DMS 273 (cell line): ENCODE results near the gene SLC6A3.

Experiments used
- DNase-seq: peaks from one replicate; lab custom pipeline; 2025; ENCODE audit not compliant: unreplicated experiment; lab: John Stamatoyannopoulos, UW

The SLC6A3 gene

DNA sequence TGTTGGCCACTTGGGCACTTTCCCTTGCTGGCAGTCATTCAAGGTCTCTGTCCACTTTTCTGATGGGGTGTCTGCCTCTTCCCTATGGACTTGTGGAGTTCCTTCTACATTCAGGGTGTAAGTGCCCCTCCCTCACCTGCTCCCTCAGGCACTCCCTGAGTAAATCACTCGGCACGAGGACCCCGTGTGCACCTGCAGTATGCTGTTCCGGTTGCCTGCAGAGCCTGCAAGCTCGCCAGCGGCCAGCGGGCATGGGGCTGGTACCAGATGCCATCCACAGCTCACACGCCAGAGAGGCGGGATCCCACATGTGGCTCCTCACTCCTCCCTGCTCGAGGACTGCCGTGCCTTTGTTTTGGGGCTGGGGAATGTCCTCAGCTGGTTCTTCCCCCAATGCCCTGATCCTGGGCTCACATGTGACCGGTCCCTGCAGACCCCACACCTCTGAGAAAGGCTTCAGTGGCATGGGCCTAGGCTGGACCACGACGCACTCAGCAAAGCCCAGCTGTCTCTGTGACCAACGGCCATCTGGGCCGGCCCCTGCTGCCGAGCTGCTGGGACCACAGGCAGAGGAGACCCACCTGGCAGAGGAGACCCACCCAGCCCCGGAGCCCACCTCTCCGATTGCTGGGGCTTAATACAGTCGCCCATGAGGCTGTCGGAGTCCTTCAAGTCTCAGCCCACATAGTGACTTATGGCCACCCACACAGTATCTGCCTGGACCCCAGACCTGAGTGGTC is 54.2 kb downstream of the SLC6A3 start:
- DNase-seq = peak; percentile 36

- DNase-seq = no peak
These were observed 54.9 kb downstream of the SLC6A3 start for GRCh38 chr5:1390333-1390732.

DNA sequence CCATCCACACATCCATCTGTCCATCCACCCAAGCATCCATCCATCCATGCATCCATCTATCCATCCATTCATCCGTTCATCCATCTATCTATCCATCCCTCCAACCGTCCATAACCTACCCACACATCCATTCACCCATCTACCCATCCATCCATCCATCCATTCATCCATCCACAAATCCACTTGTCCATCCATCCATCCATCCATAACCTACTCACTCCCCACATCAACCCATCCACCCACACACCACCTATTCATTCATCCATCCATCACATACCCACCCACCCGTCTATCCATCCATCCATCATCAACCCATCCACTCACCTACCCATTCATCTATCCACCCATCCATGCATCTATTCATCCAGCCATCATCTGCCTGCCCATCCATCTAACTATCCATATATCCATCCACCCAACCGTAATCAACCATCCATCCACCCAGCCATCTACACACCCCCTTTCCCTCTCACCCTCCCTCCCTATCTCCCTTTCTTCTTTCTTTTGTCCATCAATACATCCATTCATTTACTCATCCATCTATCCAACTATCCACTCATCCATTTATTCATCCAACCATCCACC is 56.8 kb downstream of the SLC6A3 start:
- no peak for DNase-seq

DNA sequence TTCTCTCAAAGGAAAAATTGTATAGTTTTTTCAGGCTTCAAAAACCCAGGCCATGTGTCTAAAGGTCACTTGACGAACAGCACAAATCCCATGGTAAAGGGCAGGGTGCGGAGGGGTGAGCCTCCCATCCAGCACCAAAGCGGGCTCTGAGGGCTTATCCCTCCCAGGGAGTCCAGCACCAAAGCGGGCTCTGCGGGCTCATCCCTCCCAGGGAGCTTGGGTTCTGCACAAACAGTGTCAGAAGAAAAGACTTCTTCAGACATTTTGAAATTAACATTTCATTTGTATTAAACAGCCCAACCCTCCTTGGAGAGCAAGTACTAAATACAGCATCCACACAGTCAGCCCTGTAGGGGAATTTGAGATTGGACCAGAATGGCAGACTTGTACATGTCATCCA is 57.4 kb downstream of the SLC6A3 start:
- DNase-seq = no peak

DNA sequence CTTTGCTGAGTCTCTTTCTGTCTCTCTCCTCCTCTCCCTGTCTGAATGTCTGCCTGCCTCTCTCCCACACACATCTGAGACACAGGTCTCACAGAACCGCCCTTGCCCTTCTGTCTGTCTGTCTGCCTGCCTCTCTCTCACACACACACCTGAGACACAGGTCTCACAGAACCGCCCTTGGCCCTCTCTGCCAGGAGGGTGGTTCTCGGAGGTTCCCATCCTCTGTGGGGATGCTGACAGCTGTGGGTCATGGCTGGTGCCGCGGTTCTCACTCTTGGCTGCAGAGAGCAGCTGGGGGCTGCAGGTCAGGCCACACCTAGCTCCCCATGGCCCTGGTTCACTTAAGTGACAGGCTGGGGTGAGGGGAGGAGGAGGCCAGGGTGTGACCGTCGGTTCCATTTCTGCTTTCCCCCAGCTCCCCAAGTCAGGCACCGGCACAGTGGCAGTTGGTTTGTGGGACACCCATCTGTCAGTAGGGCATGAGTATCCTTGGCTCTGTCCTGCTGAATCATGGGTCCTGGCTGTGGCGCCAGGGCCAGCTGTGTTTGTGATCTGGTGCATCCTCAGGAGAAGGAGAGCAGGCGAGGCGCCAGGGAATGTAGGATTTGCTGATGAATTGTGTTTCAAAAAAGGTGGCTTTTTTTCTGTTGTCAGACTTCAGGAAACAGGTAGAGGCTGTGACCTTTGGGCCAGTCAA is 58.0 kb downstream of the SLC6A3 start:
- peak; percentile 71 for DNase-seq

DNA sequence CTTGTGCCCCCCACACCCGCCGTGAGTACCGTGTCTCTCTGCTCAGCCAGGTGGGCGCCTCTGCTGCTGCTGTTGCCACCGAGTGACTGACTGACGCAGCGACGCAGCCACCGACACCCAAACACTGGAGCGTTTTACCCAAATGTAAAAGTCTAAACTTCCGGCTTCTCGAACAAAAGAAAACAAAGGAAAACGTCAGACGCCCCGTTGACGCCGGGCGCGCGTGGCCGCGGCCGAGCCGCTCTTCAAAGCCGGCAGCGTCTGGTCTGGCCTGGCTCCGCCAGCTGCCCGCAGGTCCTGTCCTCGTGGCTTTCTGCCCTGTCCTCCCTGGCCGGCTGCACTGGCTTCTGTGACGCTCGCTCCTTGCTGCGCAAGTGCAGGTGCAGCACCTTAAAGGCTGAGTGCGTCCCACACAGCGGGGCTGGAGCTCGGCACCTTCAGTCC is 58.9 kb downstream of the SLC6A3 start:
- DNase-seq = no peak

DNA sequence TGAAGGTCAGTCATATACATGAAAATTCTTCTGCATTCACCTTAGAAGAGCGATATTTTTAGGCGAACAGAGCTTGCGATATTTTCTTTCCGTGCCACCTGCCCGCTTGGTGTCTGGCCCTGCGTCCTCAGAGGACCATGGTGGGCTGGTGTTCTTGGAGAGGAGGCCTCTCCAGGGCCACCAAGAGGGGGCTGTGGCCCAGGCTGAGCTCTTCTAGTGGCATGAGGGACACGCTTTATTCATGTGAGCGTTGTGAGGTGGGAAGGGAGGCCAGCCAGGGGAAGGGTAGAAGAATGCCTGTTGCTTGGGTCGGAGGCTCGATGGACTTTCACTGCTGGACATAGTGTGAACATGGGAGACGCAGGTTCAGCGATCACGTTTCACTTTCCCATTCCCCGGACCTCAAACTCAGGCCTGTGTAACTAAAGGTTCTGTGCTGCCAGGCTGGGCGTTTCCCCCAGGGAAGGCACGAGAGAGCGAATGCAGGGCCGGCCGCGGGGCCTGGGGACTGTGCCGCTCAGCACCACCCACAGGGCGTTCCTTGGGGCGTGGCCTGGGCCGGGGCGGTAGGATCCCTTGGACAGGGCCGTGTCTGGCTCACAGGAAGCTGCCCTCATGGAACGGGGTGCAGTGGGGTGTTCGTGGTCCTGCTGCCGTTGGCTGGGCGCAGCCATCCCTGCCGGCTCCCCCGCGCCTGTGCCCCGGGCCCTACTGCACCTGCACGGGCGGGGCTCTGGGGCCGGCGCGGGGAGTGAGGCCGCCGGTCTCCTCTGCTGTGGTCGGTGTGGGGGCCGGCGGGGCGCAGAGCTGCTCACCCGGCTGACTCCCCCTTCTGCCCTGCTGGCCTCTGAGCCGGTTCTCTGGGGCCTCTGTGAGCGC is 59.6 kb downstream of the SLC6A3 start:
- DNase-seq = peak; percentile 76

DNA sequence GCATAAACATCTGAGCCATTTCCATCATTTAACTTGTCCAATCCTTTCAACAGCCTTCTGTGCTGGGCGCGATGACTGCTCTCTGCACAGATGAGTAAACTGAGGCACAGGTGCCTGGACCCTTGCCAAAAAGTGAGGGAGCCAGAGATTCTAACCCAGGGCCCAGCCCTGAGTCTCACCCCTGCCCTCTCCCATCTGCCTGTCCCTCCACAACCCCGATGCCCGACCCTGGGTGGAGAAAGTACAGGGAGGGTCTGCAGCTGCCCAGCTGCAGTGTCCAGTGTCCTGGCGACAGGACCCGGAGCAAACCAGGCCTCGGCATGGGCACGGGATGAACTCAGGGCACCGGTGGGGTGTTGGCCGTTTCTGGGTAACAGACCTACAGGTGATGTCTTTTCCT is 60.7 kb downstream of the SLC6A3 start:
- DNase-seq = no peak

- no peak for DNase-seq
These were observed 61.3 kb downstream of the SLC6A3 start for GRCh38 chr5:1383886-1384401.

DNA sequence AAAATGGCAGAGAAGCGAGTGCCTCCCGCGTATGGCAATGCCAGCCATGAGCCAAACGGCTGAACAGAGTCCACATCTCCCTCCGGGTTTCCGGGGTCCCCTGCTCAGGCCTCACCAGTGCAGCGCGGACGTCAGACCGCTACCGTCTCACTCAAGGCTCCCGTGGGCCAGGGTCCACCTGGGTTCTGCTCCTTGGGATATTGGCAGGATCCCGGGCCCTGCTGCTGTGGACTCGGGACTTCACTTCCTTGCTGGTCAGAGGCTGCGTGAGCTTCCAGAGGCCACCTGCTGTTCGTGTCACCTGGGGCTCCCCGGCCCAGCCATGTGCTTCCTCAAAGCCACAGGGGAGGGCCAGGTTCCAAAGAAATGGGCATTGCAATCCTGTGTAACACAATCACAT is 61.9 kb downstream of the SLC6A3 start:
- DNase-seq = no peak

DNA sequence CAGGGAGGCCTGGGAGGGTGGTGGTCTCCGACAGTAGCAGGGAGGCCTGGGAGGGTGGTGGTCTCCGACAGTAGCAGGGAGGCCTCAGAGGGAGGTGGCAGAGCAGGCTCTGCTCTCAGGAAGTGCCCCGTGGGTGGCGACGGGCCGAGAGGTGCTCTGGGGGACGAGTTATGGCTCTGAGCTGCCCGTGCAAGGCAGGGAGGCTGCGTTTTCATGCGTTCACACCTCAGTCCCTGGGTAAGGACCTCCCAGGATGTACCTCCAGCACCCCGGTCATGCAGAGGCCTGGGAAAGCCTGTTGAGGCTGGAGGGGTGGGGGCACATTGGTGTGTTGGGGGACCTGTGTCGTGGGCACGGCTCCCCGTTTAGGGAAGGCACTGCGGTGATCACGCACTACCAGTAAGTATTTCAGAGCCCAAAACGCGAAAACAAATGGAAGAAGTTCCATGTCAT is 63.0 kb downstream of the SLC6A3 start:
- no peak for DNase-seq

GRCh38 chr5:1381370-1382247 is 63.6 kb downstream of the SLC6A3 start:
- DNase-seq = no peak

DNA sequence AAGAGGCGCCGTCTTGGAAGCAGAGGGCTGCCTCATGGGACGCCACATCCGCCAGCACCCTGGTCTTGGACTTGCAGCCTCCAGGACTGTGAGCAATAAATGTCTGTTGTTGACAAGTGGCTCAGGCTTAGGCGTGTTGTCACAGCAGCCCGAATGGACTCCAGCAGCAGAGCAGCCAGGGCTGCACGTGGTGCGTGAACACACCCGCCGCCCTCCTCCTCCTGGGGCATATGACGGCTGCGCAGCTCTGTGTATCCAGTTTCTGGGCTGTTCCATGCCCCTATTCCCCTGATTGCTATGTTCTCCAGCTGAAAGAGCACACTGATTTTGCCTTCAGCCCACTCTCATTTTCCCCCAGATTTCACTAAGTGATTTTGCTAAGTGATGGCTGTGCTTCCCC is 64.3 kb downstream of the SLC6A3 start:
- no peak for DNase-seq

- DNase-seq = no peak
These were observed 65.0 kb downstream of the SLC6A3 start for GRCh38 chr5:1380011-1380817.

GRCh38 chr5:1378866-1379659 is 66.2 kb downstream of the SLC6A3 start:
- DNase-seq = no peak

DNA sequence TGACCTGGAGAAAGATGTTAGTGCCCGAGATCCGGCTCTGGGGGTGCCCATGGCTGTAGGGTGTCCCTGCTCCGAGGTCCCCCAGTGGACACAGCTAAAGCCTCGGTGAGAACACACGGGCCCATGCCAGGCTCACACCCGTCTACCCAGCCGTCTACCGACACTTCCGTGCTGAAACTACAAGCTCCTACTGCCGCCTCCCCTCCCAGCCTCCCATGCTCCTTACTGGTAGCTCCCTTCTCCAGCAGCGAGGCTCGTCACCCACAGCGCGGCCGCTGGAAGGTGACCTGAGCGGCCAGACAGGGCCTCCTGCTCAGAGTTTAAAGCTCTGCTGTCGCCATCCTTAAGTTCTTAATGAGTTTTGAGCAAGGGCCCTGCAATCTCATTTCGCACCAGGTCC is 67.1 kb downstream of the SLC6A3 start:
- no peak for DNase-seq

- peak; percentile 55 for DNase-seq
These were observed 68.3 kb downstream of the SLC6A3 start for GRCh38 chr5:1376981-1377380.
